Heart left ventricle (tissue), 16 donors: Measurements from ENCODE around the gene TMF1. TPM values are rescaled to one million over a fixed set of nuclear protein-coding genes. Genes with fewer than 3 reads are reported as not detected.

ENCODE experiments used
- ATAC-seq, 4 donors: fragments of 200-7000 bp; cut with Tn5 transposase; one replicate each; pipeline ENCODE4 v1.9.1; 2020 to 2022; ENCODE audit warnings: moderate library complexity in 4 of 4, mild to moderate bottlenecking in 3 of 4, moderate number of reproducible peaks in 1 of 4
- DNase-seq, 5 donors: peaks; one replicate each; pipeline ENCODE4 v3.0.0-alpha.2; 2020
- H3K27ac ChIP-seq, 12 donors: fragments of 200-600 bp; sonication (generic) in 4 of 12; one replicate each; pipeline versions ENCODE4 v1.5.0 to v1.8.0; 2016 to 2022; ENCODE audit warnings: mild to moderate bottlenecking in 2 of 12
- H3K27me3 ChIP-seq, 9 donors: fragments of 200-600 bp; sonication (generic) in 2 of 9; one replicate each; pipeline versions ENCODE4 v1.5.1 to v1.8.0; 2016 to 2022; ENCODE audit warnings: mild to moderate bottlenecking in 3 of 9
- H3K36me3 ChIP-seq, 9 donors: fragments of 200-600 bp; sonication (generic) in 2 of 9; one replicate each; pipeline versions ENCODE4 v1.5.0 to v1.8.0; 2018 to 2022; ENCODE audit warnings: mild to moderate bottlenecking in 2 of 9
- H3K4me1 ChIP-seq, 12 donors: fragments of 200-600 bp; sonication (generic) in 4 of 12; one replicate each; pipeline versions ENCODE4 v1.5.0 to v1.8.0; 2016 to 2022; ENCODE audit warnings: mild to moderate bottlenecking in 3 of 12
- H3K4me3 ChIP-seq, 12 donors: fragments of 200-600 bp; sonication (generic) in 4 of 12; one replicate each; pipeline versions ENCODE4 v1.5.0 to v1.8.0; 2017 to 2022; ENCODE audit warnings: mild to moderate bottlenecking in 9 of 12, moderate library complexity in 4 of 12
- H3K9me3 ChIP-seq, 12 donors: fragments of 200-600 bp; sonication (generic) in 4 of 12; one replicate each; pipeline versions ENCODE4 v1.5.0 to v1.8.0; 2016 to 2022; ENCODE audit warnings: mild to moderate bottlenecking in 1 of 12
- CTCF ChIP-seq, 12 donors: fragments of 200-600 bp; sonication (generic) in 4 of 12; IDR thresholded peaks; one replicate each; pipeline versions ENCODE4 v1.5.0 to v1.8.0; 2018 to 2022; ENCODE audit warnings: antibody characterized with exemption in 12 of 12, mild to moderate bottlenecking in 5 of 12
- POLR2A ChIP-seq, 2 donors: fragments of 450-650 bp; IDR thresholded peaks; one replicate each; pipeline ENCODE4 v1.6.1; 2017; ENCODE audit warnings: antibody characterized with exemption in 2 of 2, mild to moderate bottlenecking in 2 of 2, moderate library complexity in 2 of 2
- WGBS, 4 donors: extraction: QIAGEN DNeasy Blood & Tissue Kit in 2 of 4; methylation state at CpG; one replicate each; pipeline versions ENCODE4 v1.1.5 to v1.1.7; 2013 to 2018; 5-methylcytosine and 5-hydroxymethylcytosine counted together
- intact Hi-C, 10 donors: fragments of 100-400 bp; cut with DNase I; formaldehyde crosslinking; loops; one replicate each; pipeline versions ENCODE4 v1.11.1 to v1.14.2; 2022
- polyA plus RNA-seq, 2 donors: library from polyadenylated mRNA; stranded (reverse); fragments of 200-250 nt; gene quantifications; one replicate each; pipeline ENCODE4 v1.2.3, GENCODE V29; 2013
- total RNA-seq, 9 donors: library from RNA; depleted of rRNA in 2 of 9; stranded (reverse); fragments of >200 nt in 2 of 9; fragmentation: NEBNext Ultra II Directional in 3 of 9; extraction: Animal tissue kit (Norgen Biotek cat#: 25700) in 3 of 9; gene quantifications; one replicate each; pipeline versions ENCODE4 v1.1.0 to v1.2.4, GENCODE V29; 2016 to 2023
- donor health status: ischemic (EF 13 %, LVEDD 7.1; RV severe dilation, severe dysfunction).
- donor health status: healthy with polysubstance abuse.
- donor health status: DM: no; HTN: yes; CAD: no.
- donor health status: DM: no; HTN: no; CAD: no.
- donor health status: ischemic (EF 25% LVEDD 6.9; RV normal size, moderate dysfunction).
- donor health status: ischemic (EF 25% LVEDD 5.7; RV mildly dilated, moderate dysfunction).
- donor health status: healthy.
- donor health status: DM: yes; HTN: yes; CAD: no.
- donor health status: ischemic (EF 35%, LVEDD 5.7; RV mildly dilated, moderate dysfunction).
- donor health status: nonischemic (EF 11% LVEDD 7.7; RV severe dilation, severe dysfunction).
- donor health status: DM: yes; HTN: yes; CAD: no.
- donor health status: PGD.
- donor health status: ischemic (EF 29% LVEDD 5.4; RV normal size, mild dysfunction).
- donor health status: nonischemic (EF 23%, LVEDD 6.1; RV moderate dilation, normal function).

The TMF1 gene
- total and polyA plus RNA-seq, 11 donors, result 4.0 to 23.4 (median 19.2) TPM

- WGBS, 4 donors, result 48 to 53% (median 52%) methylated on average over 2 of the region's 2 CpGs
- H3K27me3 ChIP-seq, result no peaks in the 10 kb centered on the region
- no peak overlapping the region for H3K27ac ChIP-seq
- ATAC-seq, result no peak
- DNase-seq, result no peak
- peaks cover 0 to 78% (median 48%) of the 10 kb centered on the region in 9 donors for H3K36me3 ChIP-seq
- H3K9me3 ChIP-seq, result no peaks in the 10 kb centered on the region
- H3K4me1 ChIP-seq, result peaks cover 0 to 5% (median 0%) of the 10 kb centered on the region in 12 donors
- TF ChIP-seq POLR2A (IDR thresholded peaks at IDR 0.05), result no peak
- peak in 7 of 12 donors; percentile 9 to 41 (median 29) for TF ChIP-seq CTCF (IDR thresholded peaks at IDR 0.05)
- intact Hi-C loops, result no loop called here
- H3K4me3 ChIP-seq, result no peak overlapping the region
These were observed 31.7 kb downstream of the TMF1 start for GRCh38 chr3:69020424-69020823.

GRCh38 chr3:69016901-69017300, 35.2 kb downstream of the TMF1 start:
- TF ChIP-seq CTCF (IDR thresholded peaks at IDR 0.05), result no peak
- no peak for TF ChIP-seq POLR2A (IDR thresholded peaks at IDR 0.05)
- no peaks in the 10 kb centered on the region for H3K27me3 ChIP-seq
- ATAC-seq (no peak), DNase-seq (no peak)
- H3K27ac ChIP-seq, result no peak overlapping the region
- WGBS, 4 donors, result 84 to 90% (median 89%) methylated on average over 2 of the region's 2 CpGs
- peaks cover 0 to 43% (median 13%) of the 10 kb centered on the region in 9 donors for H3K36me3 ChIP-seq
- intact Hi-C loops, result no loop called here
- H3K9me3 ChIP-seq, result no peaks in the 10 kb centered on the region
- H3K4me3 ChIP-seq, result no peak overlapping the region
- peaks cover 0 to 27% (median 17%) of the 10 kb centered on the region in 12 donors for H3K4me1 ChIP-seq

DNA sequence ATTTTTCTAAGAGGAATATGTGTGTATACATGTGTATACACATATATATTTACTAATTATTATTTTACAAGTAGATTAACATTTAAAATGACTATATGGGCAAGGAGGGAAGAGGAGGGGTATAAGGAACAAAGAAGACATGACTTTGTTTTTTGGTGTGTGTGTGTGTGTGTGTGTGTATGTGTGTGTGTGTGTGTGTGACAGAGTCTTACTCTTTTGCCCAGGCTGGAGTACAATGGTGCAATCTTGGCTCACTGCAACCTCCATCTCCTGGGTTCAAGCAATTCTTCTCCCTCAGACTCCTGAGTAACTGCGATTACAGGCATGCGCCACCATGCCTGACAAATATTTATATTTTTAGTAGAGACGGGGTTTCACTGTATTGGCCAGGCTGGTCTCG, 36.0 kb downstream of the TMF1 start:
- Histone ChIP-seq H3K27me3 (no peaks in the 10 kb centered on the region), H3K9me3 (no peaks in the 10 kb centered on the region), H3K4me3 (no peak overlapping the region), H3K36me3 (peaks cover 0 to 35% (median 5%) of the 10 kb centered on the region in 9 donors), H3K4me1 (peaks cover 0 to 27% (median 17%) of the 10 kb centered on the region in 12 donors), H3K27ac (no peak overlapping the region)
- ATAC-seq, result no peak
- DNase-seq, result no peak
- TF ChIP-seq CTCF (IDR thresholded peaks at IDR 0.05), result no peak
- TF ChIP-seq POLR2A (IDR thresholded peaks at IDR 0.05), result no peak
- 94 to 100% (median 97%) methylated on average over 4 of the region's 4 CpGs for WGBS, 4 donors
- intact Hi-C loops, result no loop called here

- intact Hi-C loops, result loop anchor here in 2 of 10 donors (5.0 kb wide), 2 partner anchors 38 to 68 kb away; partner anchors contain the start of genes ARL6IP5 (in 1 of the 2), TMF1 (in 1 of the 2) and UBA3 (in 1 of the 2)
These were observed 38.0 kb downstream of the TMF1 start for GRCh38 chr3:69014022-69014580.

More at GRCh38 chr3:69014022-69014580, 38.0 kb downstream of the TMF1 start:
- DNase-seq (no peak), ATAC-seq (no peak)
- Histone ChIP-seq H3K4me3 (peak overlapping the region; percentile 53 to 94 (median 86)), H3K9me3 (no peaks in the 10 kb centered on the region), H3K27ac (peak overlapping the region; percentile 94 to 99 (median 98)), H3K4me1 (peaks cover 0 to 41% (median 21%) of the 10 kb centered on the region in 12 donors), H3K27me3 (no peaks in the 10 kb centered on the region), H3K36me3 (peaks cover 0 to 39% (median 6%) of the 10 kb centered on the region in 9 donors)
- WGBS, 4 donors, result 18 to 20% (median 19%) methylated on average over 11 of the region's 11 CpGs
- TF ChIP-seq CTCF (IDR thresholded peaks at IDR 0.05) (no peak), POLR2A (IDR thresholded peaks at IDR 0.05) (no peak)
